Measurements from ENCODE around the gene PRIM2.
"Not testable (repeated sequence)": the region's sequence is repeated elsewhere in the genome, so short reads cannot be mapped to it uniquely, and the experiment has no call there.

DNA sequence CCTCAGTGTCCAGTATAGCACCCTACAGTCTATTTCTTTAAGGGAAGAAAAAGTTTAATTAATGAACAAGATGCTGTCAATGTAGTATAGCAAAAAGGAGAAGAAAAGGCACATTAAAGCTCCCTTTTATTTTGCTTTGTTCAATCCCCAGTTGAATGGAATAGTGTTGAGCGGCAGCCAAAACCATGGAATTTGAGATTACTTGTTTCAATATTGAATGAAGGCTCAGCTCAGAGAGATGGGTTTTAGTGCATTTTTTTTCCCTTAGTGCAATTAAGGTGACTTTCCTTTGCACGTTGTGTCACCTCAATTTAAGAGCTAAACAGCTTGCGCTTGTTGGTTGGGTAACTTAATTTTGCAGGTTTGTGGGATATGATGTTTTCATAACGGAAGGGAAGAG lies 254.7 kb downstream of the PRIM2 start:
- TF ChIP-seq, protein P1, sequence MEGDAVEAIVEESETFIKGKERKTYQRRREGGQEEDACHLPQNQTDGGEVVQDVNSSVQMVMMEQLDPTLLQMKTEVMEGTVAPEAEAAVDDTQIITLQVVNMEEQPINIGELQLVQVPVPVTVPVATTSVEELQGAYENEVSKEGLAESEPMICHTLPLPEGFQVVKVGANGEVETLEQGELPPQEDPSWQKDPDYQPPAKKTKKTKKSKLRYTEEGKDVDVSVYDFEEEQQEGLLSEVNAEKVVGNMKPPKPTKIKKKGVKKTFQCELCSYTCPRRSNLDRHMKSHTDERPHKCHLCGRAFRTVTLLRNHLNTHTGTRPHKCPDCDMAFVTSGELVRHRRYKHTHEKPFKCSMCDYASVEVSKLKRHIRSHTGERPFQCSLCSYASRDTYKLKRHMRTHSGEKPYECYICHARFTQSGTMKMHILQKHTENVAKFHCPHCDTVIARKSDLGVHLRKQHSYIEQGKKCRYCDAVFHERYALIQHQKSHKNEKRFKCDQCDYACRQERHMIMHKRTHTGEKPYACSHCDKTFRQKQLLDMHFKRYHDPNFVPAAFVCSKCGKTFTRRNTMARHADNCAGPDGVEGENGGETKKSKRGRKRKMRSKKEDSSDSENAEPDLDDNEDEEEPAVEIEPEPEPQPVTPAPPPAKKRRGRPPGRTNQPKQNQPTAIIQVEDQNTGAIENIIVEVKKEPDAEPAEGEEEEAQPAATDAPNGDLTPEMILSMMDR (conservative IDR thresholded peaks at IDR 0.05; ENCODE audit: low read depth, low read length) = not testable (repeated sequence)
- TF ChIP-seq EZH2 (IDR thresholded peaks at IDR 0.05; ENCODE audit: borderline replicate concordance, low read depth, low read length, poor library complexity, severe bottlenecking) = not testable (repeated sequence)
